HG03025 (cell line): ENCODE results near the gene DAB1.

Source experiments
- ATAC-seq: cut with Tn5 transposase; IDR thresholded peaks from one replicate; pipeline ENCODE4 v1.9.1; 2021; ENCODE audit warnings: mild to moderate bottlenecking, moderate library complexity; ENCODE audit not compliant: unreplicated experiment, low FRiP score

Gene DAB1

DNA sequence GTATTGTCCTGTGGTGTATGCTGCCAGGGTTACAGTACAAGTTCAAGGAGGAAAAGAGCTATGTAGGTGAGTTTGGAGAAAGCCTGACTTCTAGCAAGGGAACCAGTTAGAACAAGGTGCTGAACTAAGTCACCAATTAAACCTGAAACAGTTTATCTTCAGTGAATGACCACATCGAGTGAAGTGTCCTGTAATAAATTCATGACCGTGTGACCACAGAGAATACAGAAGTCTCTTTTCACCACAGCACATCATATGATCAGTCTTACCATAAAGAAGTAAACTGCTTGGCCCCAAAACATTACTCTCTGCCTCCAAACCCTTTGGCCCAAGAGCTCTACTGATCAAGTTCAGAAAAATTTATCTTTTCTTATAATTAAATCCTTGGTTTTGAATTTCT, 141.4 kb downstream of the DAB1 start:
- no peak for ATAC-seq

DNA sequence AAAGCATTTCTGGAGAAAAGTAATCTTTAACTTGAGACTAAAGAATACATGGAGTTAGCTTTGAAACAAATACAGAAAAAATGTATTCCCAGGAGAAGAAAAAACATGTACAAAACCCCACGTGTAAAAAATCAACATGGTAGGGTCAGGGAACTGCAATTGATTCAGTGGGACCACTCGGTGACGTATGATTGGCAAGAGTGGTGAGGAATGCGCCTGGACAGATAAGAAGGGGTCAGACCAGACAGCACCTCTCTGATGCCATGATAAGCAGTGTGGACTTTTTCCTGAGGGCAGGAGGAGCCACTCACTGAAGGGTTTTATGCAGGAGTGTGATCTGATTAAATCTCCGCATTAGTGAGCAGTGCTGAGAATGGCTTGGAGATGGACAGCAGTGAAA, 142.5 kb downstream of the DAB1 start:
- no peak for ATAC-seq

DNA sequence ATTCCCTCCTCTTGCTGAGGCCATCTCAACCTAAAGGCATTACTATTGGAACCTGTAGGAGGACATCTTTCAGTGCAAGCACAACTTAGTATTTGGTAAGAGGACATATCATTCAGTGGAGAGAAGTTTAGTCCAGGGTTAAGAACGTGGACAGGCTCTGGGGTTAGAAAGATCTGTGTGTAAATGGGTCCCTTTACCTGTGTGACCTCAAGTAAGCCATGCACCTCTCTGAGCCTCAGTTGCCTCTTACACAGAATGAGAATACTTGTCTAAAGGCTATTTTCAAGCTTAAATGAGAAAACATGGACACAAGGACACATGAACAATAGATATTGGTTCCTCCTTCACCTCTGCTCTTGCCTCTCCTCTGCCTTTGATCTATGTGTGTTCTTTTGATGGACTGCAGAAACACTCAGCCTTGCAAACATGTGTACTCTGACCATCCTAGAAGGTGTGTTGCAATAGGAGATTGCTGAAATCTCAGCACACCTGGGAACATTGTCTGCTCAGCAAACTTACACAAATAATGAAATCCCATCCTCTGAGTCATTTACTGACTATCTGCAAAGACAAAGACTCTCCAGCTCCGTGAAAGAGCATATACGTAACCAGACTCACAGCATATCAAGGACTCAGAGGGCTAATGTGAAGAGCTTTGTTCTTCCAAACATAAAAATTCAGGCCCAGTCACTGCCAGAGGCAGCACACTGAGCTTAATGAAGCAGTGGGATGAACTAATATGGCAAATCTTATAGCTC, 143.8 kb downstream of the DAB1 start:
- ATAC-seq, result no peak

DNA sequence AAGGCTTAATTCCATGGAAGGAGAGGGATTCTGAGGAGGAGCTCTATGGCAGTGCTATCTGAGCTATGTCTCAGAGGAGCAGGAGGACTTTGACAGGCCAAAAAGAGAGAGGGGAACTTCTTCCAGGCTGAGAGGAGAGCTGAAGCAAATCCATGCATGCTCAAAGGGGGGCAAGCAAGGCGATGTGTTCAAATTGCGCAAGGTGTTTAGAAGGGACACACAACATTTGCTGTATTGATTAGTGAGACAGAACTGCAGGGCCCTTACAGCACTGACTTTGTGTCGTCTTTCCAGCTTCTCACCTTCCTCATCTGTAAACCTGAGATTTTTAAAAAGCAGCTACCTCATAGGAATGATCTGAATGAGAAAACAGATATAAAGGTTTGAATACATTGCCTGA, 145.3 kb downstream of the DAB1 start:
- ATAC-seq, result no peak

DNA sequence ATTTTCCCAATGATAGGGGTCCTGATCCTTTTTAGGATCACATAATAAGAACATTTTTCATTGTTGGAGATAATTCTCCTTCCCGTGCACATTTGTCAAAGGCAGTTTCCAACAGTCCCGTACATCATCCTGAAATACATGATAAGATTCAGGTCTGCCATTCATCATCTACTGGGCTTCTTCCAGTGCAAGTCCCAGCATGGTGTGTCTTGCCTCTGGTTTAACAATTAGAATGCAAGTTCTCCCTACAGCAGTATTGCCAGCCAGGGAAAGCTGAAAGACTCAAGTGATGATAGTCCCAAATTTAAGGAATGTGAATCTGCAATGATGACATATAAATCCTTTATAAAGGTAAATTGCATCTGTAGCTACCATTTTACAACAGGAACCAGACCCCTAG, 146.2 kb downstream of the DAB1 start:
- ATAC-seq, result no peak

DNA sequence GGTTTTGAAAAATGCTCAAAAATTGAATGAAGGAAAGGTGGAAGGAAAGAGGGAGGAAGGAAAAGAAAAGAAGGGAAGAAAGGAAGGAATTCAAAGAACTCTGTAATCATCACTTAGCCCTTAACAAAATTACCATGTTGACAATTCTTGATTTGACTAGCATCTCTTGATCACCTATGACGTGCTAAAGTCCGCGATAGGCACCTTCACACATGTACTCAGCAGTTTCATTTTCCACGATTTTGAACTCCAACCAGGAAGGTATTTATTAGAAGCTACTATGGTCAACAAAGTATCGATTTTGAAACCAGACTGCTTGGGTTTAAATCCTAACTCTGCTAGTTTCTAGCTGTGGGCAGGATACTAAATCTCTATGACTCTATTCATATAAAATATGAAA, 146.9 kb downstream of the DAB1 start:
- ATAC-seq, result no peak

DNA sequence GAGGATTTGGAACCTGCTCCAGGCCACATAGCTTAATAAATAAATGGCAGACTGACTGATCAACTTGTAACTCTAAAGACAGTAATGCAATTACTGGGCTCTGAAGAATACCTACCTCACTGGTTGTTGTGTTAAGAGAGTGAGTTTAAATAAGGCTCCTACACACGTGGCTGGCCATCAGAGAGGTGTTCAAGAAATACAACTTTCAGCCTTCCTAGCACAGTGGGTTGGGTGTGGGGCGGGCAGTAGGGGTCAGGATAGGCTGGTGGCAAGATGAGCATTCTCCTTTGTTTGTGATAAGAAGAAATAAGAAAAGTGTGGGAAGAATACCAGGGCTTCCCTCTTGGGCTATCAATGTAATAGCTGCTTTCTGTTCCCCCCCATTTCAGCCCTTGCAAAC, 151.3 kb downstream of the DAB1 start:
- no peak for ATAC-seq

DNA sequence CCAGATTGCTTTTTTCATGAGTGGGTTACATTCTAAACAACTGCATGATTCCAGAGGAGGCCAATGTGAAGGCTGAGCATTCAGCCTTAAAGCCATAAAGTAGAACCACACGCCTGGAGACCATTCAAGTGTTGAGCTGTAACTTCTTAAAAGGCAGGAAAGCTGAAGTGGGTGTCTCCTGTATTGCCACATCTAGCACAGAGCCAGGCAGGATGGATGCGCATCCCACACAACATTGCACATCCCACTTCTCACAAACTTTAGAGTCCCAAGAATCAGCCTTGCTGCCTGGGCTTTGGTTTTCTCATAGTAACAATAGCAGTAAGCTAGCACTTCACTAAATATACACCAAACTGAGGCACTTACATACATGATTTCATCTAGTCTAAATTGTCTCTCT, 151.7 kb downstream of the DAB1 start:
- no peak for ATAC-seq

DNA sequence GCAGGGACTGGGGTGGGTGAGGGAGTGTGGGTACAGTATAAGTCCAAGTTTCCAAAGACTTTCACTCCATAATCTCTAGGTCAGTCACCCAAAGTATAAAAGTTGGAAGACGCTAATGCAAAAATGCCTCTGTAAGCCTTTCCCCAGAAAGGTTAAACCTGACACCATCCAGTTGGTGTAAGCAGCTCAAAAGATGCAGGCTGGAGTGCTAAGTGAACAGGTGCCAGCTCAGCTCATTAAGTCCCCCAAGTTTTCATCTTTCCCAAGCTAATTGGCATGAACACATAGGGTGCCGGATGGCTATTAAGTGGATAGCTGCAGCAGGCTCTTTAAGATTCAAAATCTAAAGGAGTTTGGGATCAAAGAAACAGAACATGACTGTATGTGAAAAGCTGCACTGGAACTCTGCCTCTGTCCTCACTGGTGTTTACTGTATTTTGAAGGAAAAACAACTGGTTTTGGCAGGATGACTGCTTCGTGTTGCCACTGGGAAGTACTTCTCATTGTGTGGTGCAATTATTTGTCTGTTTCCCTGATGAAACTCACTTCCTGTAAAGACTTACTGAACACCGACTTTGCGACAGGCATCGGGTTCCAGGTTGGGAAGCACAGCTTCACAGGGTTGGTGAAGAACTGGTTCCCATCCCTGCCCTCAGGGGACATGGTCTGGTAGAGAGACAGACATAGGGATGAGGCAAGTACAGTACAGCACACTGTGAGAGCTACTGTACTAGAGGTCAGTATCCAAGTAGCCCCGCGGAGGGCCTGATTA, 152.7 kb downstream of the DAB1 start:
- no peak for ATAC-seq

DNA sequence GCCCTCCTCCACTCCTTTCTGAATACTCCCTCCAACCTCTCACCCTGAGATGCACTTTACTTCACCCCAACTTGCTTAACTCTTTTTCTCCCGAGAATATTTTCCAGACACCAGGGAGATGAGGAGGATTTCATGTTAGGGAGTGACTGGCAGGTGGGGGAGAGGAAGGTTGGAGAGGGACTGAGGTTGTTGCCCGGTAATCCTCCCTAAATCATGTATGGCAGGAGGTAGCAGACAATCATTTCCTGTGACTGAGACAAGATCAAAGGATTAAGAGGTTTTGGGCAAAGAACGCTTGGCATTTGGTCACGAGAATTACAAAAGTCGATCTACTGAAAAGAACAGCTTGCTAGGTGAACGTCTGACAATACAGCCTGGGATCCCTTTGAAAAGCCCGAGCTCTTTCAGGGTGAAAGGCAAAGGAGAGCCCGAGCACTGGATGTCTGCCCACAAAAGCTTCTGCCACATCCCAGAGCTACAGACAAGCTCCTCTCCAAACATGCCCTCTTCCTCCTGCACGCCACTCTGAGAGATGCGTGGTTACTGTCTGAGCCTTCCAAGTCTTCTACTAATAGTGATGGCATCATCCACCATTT, 154.1 kb downstream of the DAB1 start:
- ATAC-seq, result no peak

DNA sequence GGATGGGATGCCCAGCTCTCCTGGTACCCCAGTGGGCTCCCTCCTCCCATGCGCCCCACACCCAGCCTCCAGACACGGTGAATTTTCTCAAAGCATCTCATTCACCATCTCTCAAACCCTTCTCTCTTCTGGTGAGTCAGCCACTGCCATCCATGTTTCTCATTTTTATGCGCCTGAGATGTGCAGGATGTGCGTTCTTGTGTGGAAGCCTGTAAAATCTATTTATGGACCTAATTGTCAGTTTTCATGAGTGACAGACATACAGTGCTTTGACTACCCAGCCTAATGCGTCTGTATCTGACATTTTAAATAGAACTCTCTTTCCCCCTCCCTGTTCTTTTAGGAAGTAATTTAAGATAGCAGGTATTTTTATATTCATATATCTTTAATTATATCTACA, 158.8 kb downstream of the DAB1 start:
- ATAC-seq, result no peak

DNA sequence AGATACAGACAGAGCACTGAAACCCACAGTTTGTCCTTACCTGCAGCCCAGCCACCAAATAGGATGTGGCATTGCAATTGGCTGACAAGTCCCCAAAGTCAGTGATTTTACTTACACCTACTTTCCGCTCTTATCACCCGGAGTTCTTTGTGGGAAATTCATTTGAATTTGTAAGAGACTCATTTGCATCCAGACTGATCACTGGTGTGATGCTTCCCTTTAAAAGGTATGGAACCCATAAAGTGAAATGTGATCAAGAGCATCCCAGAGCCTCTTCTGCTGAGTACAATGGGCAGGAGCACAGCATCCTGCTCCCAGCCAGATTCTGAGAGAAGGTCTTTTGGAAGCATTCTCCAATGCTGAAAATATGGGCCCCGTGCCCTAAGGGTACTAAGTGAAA, 161.4 kb downstream of the DAB1 start:
- no peak for ATAC-seq

DNA sequence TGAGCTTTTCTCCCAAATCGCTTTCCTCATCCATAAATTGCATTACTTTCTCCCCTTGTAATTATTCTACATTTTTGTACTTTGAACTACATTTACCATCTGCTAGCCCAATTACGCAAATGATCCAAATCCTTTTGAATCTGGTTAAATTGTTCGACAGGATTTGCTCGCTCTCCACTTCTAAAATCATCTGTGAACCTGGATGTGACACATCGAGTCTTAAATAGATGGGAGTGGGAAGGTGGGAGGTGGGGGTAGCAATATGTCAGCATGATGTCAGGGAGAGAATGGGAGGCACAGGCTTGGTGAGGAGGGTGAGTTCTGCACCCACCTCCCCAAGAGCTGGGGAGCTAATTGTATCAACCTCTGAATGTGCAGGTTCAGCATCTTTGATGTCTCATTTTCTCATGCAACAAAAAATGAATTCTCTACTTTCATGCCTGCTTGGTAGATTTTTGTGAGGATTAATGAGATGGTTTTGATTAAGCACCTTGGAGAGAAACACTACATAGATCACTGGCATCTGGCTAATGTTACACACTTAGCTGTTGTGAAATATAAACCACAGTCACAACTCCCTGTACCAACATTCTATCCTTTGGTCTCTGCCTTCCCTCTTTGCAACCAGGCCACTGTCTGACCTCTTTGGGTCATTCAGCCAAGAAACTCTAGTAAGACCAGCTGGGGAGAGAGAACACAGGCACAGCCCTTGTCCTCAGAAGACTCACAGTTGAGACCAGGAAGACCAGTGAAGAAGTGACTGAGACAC, 165.1 kb downstream of the DAB1 start:
- ATAC-seq, result no peak

DNA sequence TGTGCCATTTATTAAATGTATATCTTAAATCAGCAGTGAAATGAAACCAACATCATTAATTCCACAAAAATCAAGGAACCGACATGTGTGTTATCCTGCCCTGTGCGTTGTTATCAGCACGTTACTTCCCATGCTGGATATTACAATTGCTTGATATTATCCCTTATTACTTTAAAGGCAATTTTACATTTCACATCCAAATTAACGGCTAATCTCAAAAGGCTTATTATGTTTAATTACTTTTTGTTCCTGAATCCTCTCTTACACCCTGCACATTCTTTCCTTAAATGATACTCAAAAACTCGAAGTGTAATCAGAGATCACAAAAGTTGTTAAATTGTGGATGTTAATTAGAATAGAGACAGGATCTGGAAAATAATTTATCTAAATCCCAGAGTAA, 167.9 kb downstream of the DAB1 start:
- ATAC-seq, result no peak

DNA sequence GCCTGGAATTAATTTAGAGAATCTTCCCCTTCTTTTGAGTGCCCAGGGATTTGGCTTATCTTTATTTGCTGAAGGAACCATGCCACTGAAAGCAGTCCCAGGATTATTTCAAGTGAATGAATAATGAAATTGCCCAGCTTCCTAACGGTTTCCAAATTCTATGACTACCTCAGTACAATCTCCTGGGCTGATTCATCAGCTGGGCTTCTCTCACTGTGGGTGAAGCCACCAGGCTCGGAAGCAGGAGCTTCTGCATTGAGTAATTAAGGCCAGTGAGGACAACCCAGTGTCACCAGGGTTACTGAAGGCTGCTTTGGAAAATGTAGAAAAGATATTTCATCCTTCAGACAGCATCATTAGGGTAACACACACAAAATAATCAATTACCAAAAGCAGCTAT, 169.8 kb downstream of the DAB1 start:
- ATAC-seq, result no peak

DNA sequence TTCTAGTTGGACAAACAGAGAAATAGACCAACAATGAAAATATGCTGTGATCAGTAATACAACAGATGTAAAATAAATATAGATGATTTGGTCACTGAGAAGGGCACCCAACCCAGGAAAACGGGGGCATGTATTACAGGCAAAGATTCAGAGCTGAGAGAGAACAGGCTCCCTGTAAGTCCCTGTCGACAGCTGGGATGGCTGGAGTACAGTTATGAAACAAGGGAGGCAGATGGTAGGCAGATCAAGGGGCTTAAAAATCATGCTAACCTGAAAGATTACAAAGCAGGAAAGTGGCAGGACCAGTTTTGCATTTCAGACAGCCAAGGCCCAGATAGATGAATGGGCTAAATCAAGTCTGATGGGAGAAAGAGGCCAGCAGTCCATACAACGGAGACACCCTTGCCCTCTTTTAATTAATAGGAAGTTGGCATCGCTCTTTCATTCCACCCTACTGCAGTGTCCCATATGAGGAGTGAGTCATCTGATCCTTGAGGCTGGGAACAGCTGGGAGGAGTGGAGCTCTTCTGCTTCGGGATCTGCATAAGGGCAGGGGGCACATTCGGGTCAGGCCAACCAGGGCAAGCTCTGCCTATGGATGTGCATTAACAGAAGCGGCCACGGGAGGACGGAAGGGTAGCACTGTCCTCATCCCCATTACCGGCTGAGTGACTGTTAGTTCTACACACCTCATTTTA, 171.1 kb downstream of the DAB1 start:
- no peak for ATAC-seq

DNA sequence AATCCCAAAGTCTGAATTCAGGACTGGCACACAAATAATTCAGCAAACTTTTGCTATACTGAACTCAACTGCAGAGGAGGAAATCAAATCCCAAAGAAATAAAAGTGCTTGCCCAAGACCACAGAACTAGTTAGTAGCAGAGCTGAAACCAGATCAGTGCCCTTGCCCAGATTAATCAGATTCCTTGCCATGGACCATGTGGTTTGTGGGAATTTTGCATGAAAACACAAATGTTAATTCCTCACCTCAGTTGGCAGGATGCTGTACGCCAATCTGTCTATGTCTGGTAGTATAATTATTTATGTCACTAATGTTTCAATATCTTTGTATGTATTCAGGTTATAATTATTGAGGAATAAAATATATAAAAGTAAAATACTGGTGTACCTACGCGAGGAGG, 173.8 kb downstream of the DAB1 start:
- ATAC-seq, result no peak

DNA sequence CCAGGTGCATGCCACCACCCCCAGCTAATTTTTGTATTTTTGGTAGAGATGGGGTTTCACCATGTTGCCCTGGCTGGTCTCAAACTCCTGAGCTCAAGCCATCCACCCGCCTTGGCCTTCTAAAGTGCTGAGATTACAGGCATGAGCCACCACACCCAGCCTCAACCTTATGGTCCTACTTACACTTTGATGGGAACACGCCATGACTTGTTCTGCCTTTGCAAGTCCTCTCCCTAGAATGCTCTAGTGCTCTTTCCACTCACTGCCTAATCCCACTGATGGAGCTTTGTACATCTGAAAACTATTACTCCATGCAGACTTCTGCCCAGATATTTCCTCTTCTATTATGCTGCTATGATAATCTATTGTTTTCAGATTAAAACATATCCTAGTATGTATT, 174.3 kb downstream of the DAB1 start:
- no peak for ATAC-seq

DNA sequence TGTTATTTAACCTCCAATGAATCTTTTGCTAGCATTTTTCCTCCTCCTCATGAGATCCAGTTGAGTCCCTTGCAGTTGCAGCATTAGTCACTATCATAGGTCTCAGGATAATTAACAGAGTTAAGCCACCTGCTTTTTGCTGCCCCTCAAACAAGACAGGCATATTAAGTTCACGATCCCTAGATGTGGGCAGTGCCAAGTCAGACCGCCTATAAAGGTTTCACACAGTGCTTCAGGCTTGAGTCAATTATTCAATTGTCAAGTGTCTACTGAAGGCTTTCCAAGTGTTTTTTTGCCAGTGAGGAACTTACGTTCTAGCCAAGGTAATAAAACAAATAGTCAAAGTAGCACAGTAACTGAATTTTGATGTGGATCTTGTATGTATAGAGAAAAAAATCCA, 175.0 kb downstream of the DAB1 start:
- no peak for ATAC-seq

DNA sequence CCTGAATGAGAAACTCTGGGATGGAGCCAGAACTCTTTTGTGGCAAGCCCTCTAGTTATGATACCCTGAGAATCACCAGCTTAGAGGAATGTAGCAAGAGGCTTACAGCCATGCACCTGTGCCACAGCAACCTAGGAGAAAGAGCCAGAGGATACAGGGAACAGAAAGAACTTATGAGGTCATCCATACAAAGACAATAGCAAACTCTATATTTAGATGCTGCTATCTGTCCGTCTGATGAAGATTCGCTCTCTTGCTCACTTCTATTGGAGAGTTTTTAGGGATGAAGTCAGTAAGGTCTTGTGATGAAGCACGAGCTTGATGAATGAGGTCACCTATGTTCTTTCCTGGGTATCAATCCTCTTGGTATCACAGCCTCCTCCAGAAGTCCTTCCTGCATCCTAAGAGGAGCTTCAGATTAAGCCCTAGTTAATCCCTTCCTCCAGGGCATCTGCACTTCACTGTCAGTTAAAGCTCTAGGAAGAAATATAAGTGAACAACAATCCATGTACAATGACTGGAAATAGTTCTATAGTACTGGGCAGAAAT, 185.6 kb downstream of the DAB1 start:
- no peak for ATAC-seq
